ENCODE measurements around the gene ITGB1. TPM values are rescaled to one million over a fixed set of nuclear protein-coding genes. Genes with fewer than 3 reads are reported as not detected.

Gene ITGB1
- total and polyA plus RNA-seq, 2 of the 8 experiments (the other 6 are each of a cell fraction or from before 2014, with no cell fraction given): 82.7 to 321 TPM

DNA sequence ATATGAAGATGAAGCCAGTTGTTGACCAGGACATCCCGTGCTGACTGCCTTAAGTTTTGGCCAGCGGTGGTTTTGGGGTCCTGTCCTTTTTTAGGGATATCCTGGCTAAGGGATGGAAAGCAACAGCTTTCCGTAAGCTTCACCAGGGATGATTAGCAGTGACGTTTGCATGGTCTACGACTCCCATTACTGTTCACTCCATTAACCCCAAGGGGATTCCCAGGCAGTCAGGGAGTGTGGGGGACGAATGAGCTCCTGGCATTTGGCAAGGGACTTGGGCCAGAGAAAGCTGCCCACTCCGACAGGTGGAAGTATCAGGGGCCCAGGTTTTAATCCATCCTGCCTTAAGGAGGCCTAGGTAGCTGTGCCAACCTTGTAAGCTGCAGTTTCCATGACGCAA is 66.8 kb downstream of the ITGB1 start (continued):
- TF ChIP-seq, protein P1, sequence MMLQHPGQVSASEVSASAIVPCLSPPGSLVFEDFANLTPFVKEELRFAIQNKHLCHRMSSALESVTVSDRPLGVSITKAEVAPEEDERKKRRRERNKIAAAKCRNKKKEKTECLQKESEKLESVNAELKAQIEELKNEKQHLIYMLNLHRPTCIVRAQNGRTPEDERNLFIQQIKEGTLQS (IDR thresholded peaks at IDR 0.05; ENCODE audit: insufficient read depth, low read depth, low read length): no peak
- TF ChIP-seq TAF7 (optimal IDR thresholded peaks at IDR 0.05; ENCODE audit: borderline replicate concordance, low read depth, low read length) (no peak), CREB1 (IDR thresholded peaks at IDR 0.05) (no peak), CHD1 (IDR thresholded peaks at IDR 0.05; ENCODE audit: low read depth, low read length) (no peak), TBP (IDR thresholded peaks at IDR 0.05; ENCODE audit: low read depth, low read length) (no peak)

All from H1 (cell line).